ENCODE data around the gene RAB3IP.

The RAB3IP gene, protein sequence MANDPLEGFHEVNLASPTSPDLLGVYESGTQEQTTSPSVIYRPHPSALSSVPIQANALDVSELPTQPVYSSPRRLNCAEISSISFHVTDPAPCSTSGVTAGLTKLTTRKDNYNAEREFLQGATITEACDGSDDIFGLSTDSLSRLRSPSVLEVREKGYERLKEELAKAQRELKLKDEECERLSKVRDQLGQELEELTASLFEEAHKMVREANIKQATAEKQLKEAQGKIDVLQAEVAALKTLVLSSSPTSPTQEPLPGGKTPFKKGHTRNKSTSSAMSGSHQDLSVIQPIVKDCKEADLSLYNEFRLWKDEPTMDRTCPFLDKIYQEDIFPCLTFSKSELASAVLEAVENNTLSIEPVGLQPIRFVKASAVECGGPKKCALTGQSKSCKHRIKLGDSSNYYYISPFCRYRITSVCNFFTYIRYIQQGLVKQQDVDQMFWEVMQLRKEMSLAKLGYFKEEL

DNA sequence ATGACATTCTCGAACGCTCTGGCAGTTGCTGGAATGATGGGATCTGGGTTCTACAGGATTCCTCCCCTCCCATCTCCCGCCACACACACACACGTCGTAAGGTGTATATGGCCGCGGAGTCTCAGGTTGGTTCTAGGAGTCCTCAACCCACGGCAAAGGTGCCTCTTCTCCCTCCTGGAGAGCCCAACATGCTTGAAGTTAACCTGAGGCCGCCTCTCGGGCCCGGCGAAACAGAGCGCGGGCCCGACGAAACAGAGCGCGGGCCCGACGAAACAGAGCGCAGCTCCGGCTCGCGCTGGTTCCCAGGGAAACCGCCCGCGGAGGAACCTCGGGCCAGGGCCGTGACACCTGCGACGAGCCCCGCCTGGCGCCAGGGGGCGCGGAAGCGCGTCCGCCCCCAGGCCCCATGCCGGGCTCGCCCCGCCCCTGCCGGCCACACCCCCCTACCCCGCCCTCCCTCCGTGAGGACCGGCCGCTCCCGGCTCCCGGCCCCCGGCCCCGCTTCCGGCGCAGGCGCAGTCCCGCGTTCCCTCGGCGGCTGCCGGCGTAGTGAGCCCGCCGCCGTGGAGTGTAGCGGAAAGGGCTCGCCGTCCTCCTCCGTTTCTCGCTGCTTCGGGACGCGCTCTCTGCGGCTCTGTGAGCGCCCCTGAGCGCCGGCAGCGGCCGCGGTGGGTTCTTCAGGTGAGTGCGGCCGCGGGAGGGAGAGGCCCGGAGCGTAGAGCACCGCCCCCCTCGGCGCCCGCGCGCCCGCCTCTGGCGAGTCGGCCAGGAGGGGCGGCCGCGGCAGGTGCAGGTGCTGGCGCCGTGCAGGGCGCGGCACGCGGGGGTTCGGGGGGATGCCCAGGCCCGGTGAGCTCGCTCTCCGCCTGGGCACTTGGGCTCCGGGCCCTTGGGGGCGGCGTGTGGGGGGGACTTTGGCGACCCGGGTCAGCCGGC lies at the start of gene RAB3IP:
Gene RAB3IP (plus strand): TSS at position 510 of the 936 bp plus-strand sequence. CDS start 16,549 bp downstream, outside the sequence.
- in situ Hi-C loops (cut with MboI; ENCODE audit: low sequenced_read_pairs) = no loop called here

DNA sequence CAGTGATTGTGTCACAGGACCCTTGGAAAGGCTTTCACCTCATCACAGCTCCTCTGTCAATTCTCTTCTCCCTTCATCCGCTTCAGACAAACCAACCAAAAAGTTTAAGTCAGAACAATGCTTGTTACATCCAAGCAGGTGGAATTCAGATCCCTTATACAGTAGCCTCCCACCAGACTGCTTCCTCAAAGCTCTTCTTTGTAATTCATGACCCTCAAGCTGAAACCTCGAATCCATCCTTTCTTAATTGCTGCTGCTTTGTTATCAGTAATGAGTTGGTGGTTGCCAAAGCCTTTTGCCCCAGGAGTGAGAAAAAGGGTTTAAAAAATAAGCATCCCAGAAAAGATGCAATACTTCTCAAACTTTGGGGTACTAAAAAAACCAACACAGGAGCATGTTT lies 49.0 kb upstream of the RAB3IP start:
- in situ Hi-C loops (cut with MboI; ENCODE audit: low sequenced_read_pairs) = no loop called here

DNA sequence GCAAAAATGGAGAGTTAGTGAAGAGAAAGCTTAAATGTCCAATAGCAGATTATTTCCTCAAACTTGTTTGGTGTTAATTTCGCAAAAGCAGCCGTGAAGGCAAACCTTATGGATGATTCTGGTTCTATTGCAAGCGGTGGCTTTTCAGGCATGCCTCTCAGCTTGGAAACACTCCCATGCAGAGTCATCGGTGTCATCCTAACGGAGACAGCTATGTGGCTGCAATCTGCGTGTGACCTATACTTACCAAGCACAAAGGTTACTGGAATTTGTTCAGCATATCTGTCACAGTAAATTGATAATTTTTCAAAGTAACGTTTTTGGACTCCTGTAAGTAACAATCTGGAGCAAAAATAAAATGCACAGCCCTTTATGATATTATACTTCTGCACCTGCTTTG lies 44.5 kb upstream of the RAB3IP start:
- in situ Hi-C loops (cut with MboI; ENCODE audit: low sequenced_read_pairs) = no loop called here

DNA sequence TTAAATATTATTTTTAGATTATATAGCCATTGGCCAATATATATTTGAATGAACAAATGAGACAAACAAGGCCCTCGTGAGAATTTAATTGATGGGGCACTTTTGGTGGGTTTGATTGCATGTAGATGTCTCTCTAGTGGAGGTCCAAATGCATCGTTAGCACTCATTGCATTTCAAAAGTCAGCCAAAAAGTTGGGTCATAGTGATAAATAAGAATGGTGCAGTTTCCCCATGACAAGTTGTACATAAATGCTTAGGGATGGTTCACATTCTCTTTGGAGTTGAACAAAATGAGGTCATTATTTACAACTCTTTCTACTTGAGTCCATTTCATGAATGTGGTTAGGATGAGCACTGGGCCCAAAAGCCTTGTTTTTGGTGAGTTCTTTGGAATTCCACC lies 40.6 kb upstream of the RAB3IP start:
- in situ Hi-C loops (cut with MboI; ENCODE audit: low sequenced_read_pairs) = no loop called here

DNA sequence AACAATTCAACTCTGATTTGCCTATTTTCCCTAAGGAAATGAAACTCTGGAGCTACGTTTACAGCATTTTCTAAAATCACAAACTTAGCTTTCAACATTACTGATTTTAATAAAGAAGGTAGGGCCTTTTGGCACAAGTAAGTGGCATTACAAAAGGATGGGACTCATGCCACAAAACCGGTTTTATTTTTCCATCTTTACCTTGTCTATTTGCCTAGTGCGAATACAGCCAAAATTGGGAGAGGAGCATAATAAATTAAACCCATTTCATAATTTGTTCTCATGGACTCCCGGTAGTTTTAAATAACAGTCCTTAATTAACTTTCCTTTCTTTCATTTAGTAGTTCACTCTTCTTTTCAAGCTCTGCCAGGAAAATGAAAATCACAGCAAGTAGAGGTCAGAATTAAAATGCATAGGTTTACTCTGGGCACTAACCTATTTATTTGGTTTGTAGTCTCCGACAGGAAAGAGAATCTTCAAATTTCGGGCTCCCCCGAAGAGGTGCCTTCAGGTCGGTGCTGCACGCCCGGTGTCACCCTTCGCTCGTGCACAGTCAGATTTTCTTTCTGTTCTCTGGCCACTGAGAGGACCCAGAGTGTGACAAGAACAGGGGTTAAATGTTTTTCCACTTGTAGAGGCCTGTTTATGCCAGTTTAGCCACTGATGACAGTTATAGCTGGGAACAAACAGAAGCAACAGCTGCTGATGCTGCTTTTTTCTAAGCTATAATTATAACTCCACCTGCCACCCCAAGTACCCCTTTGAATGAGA lies 39.7 kb upstream of the RAB3IP start, which contains the start of gene BEST3:
Gene BEST3 (minus strand): TSS at position 535 of the 772 bp plus-strand sequence. CDS start 1,505 bp downstream, outside the sequence.
- in situ Hi-C loops (cut with MboI; ENCODE audit: low sequenced_read_pairs) = no loop called here

DNA sequence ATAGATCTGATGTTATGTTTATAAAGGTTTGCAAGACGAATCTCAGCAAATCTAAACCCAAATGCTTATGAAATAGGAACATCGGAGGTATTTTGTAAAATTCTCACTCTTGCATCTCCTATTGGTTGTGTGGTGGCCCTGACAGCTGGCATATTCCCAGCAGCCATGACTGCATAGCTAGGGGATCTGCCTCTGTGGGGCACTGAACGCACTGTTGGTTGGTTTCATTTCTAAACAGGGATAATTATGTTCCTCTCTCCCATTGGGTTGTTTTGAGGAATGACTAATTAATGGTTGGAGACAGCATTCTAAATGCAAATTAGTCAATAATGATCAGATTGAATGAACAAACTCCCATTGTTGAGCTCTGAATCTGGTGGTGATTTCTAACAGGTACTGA lies 36.8 kb upstream of the RAB3IP start:
- in situ Hi-C loops (cut with MboI; ENCODE audit: low sequenced_read_pairs) = no loop called here

DNA sequence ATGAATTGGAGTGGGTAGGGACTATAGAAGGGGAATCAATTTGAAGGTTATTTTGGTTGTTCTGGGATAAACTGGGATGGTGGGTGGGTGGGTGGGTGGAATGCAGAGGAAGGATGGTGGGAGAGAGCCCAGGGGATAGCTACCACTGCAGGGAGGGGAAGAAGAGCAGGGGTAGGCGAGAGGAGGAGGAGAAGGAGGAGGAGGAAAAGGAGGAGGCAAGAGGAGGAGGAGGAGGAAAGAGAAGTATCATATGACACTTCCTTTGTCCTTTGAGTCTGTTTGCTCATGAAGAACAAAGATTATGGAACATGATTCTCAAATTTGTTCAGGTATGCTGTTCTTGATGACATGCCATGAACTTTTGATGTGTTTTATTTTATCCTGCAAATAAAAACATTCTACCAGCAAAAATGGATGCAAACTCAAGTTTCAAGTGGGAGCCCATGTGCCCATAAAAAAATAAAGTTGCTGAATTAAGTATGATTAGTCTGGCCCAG lies 35.5 kb upstream of the RAB3IP start:
- in situ Hi-C loops (cut with MboI; ENCODE audit: low sequenced_read_pairs) = no loop called here

DNA sequence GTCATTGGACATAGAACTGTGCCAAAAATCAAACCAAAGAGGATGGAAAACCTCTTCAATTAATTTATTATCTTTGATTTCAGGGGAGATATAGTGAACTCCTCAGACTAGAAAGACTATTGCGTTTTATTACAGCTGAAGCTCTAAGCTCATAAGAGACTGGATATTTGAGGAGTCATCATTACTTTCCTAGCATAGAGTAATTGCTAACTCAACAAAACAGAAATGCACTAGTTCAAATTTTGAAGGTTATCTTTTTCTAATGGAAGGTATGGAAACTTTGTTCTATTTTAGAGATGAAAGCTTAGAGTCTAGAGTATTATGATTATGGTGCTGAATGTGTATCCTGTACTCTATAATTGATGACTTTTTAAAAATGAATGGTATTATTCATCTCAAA lies 34.3 kb upstream of the RAB3IP start:
- in situ Hi-C loops (cut with MboI; ENCODE audit: low sequenced_read_pairs) = no loop called here

DNA sequence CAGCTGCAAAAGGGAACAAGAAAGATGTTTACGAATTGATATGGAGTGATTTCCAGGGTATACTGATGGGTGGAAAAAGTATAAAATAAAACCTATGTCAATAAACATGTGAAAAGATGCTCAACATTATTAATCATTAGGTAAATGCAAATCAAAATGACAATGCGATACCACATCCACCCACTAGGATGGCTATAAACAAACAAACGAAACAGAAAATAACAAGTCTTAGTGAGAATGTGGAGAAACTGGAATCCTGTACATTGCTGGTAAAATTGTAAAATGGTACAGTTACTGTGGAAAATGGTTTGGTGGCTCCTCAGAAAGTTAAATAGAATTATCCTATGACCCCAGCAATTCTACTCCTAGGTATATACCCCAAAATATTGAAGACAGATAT lies 30.0 kb upstream of the RAB3IP start:
- in situ Hi-C loops (cut with MboI; ENCODE audit: low sequenced_read_pairs) = no loop called here

DNA sequence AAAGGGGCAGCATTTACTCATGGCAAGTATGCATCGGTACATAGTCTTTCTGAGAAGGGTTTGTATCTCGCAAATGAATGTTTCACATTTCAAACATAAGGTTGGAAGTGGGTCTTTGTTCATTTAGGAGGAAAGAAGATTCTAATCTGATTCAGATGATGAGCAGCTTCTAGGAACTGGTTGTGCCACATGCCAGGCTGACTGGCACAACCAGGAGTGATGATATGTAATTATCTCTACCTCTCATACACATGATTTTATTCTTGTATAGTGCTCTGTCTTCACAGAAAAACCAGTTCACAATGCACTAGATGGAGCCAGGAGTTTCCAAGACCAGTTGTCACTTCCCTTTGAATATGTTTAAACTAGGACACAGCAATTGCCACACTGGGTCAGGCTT lies 25.8 kb upstream of the RAB3IP start:
- in situ Hi-C loops (cut with MboI; ENCODE audit: low sequenced_read_pairs) = no loop called here

DNA sequence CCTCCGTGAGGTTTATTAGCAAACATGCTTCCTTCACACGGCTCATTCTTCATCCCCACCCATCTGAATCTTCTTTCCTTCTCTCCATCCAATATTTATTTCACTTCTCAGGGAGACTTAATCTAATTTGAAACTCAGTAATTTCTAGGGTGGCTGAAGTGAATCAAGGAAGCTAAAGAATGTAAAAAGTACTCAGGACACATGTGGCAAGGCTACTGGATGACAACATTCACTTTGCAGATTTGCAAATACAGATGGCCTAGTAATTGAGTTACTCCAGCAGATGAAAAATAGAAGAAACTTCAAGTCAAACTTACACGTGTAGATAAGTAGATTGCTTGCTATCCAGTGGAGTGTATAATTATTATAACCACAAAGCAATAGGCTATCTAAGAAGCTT lies 24.1 kb upstream of the RAB3IP start:
- in situ Hi-C loops (cut with MboI; ENCODE audit: low sequenced_read_pairs) = no loop called here

DNA sequence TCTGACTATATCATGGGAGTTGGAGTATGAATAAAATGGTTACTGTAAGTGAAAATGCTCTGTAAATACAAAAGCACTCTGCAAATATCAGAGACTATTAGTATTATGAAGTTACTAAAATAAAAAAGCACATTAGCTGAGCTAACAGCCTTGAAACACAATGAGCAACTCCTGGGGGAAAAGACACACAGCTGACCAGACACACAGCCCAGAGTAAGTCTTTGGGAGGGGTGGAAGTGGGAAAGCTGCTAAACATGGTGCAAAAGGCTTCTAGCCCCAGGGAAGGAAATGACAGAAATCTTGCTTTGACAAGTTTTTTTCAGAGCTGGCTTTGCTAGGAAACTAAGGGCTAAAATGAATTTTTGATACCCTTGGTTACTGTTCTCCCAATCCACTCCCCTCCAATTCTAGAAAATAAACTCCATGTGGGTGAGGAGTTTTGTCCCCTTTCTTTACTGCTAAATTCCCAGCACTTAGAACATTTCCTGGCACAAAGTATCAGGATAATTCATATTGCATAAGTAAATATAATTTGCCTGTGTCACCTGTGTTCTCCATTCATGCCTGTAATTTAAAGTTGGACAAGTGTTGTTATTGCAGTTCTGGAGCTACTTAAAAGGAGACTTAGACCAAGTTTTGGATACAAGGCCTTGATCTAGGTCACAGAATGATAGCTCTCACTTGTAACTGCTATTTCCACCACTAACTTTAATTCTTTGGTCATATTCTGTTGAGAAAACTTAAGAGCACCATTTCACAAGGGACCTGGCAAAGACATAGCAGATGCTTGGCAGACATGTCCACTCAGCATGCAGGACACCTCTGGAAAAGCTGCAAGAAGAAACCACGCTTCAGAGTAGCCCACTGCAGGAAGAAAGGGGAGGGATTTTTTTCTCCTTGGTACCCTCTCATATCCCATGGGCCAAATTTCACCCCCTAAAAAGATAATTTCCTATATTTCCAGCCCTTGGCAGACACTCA lies 19.0 kb upstream of the RAB3IP start:
- in situ Hi-C loops (cut with MboI; ENCODE audit: low sequenced_read_pairs) = no loop called here

DNA sequence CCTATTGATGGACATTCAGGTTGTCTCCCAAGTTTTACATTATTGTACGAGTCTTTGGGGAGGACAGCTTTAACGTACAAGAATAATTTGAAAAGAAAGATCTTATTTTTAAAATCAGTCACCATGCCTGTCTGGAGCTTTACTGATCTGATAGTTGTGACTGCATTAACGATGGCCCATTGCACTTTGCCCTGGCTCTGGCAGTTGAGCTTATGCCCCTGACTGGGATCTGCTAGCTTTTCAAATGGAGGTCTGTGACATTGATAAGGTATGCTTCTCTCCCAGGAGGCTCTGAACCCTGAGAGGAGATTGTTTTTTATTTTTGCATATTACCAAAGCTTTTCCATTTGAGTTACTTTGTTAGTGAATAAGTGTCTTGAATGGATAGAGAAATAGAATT lies 17.9 kb upstream of the RAB3IP start:
- in situ Hi-C loops (cut with MboI; ENCODE audit: low sequenced_read_pairs) = no loop called here

DNA sequence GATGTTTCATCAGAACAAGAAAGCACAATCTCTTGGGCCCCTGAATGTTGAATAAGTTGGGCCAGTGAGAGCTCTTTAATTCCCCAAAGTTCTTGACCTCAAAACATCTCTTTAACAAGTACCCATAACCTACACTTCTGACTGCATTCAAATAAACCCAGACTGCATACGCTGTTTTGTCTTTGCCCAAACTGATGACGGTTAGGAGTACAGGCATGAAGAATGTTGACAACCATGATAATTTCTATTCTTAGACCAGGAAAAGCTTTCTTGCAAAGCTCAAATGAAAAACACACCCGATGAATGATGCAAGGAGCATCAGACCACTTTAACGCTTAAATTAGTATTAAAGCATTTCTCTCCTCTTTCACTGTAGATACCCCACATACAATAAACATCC lies 11.7 kb upstream of the RAB3IP start:
- in situ Hi-C loops (cut with MboI; ENCODE audit: low sequenced_read_pairs) = no loop called here

DNA sequence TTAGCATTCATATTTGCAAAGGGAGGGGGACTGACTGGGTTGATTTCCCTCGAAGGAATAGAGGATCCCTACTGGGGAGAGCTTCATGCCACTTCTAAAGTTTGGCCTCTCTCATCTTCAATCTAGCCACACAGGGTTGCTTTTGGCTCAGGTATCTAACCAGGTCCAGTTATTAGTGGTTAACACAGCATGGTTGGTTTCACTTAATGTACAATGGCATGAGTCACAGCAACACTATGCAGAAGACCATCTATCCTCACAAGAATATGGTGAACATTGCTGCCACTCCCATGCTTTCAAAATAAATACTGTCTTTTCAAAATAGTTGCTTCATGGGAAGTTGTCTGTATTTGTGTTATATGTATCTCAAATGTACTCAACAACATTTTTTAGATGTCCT lies 6.6 kb upstream of the RAB3IP start:
- in situ Hi-C loops (cut with MboI; ENCODE audit: low sequenced_read_pairs) = no loop called here

DNA sequence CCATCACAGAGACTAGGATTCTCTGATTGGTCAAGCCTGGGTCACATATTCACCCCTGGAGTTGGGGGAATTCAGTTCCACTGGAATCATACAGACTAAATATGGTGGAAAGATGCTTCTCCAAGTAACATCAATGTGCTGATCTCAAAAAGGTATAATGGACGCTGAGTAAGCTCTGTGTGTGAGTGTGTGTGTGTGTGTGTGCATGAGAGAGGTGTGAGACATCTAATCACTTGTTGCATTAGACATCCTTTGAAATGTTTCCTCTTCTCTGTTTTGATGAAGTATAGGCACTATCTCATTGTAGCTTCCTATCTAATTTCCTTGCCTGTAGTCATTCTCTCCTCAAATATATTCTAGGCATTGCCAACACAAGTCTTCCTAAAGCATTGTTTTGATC lies 5.0 kb upstream of the RAB3IP start:
- in situ Hi-C loops (cut with MboI; ENCODE audit: low sequenced_read_pairs) = no loop called here

DNA sequence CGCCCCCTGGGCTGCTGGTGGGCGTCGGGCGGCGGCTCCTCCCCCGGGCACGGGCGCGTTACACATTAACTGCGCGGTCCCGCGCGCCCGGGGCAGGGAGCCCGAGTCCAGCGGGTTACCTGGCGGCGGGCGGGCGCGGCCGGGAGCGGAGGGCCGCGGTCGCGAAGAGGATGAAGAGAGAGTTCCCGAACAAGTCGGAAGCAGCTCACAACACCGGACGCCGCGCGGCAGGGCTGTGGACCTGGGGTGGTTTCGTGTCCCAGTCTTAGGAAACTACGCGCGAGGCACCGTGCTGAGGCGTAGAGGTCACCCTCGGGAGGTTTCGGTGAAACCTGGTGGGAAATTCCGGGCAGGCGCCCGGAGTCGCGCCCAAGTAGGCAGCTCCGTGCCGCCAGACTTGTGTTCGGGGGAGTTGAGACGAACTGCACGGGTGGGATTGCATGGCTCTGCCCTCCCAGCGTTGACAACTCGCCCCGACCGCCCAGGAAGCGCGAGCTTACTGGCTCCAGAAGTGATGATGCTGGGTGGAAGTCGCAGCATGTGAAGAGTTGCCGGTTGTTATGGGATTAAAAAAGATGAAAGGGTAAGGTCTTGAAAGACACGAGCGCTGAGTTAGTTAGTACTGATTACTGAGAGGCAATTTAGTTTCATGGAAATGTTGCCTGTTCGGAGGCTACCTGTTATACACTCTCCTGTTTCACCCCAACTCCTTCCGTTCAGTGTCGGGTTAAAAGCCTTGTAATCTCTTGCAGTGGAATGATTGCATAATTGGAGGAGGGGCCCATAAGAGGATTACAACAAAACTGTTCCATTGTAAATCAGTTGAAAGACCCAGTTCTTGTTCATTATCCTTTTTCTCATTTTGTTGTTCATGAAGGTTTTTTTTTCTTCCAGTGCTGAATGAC lies 879 bp downstream of the RAB3IP start:
- in situ Hi-C loops (cut with MboI; ENCODE audit: low sequenced_read_pairs) = no loop called here

DNA sequence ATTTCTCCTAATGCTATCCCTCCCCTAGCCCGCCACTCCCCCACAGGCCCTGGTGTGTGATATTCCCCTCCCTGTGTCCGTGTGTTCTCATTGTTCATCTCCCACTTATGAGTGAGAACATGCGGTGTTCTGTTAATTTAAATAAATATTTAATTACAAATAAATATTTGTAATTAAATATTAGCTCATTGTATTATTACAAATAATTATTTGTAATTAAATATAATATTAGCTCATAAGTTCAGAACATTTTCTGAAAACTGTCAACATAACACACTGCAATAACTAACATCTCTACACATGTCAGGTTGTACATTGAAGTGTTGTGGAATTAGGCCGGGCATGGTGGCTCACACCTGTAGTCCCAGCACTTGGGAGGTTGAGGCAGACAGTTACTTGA lies 5.4 kb downstream of the RAB3IP start:
- in situ Hi-C loops (cut with MboI; ENCODE audit: low sequenced_read_pairs) = no loop called here

DNA sequence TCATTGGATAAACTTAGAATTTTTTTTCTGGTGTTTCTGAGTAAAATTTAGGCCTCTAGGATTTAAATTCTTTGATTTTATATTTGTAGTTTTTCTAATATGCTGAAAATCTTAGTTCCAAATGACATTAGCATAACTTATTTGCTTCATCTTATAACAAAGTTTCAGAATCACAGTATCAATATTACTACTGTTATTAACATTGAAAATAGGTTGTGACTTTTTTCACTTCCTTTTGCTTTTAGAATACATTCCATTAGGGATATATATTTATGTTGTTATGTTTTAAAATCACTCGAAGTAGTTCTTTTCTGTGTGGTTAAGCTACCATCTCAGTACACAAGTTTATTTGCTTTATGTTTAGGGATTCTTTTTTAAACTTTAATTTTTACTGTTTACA lies 12.8 kb downstream of the RAB3IP start:
- in situ Hi-C loops (cut with MboI; ENCODE audit: low sequenced_read_pairs) = no loop called here

All from HL-60/S4 (cell line).